Liver (tissue), 9 donors: Measurements from ENCODE around the gene HIPK2. TPM values are rescaled to one million over a fixed set of nuclear protein-coding genes. Genes with fewer than 3 reads are reported as not detected.
A peak's percentile ranks its signal among the peaks of the same experiment; 100 is the strongest.

Experiments used
- DNase-seq: peaks from one replicate; pipeline ENCODE4 v3.0.0-alpha.2; 2017; ENCODE audit warnings: low spot score
- H3K27ac ChIP-seq, 2 donors: one replicate each; pipeline ENCODE4 v1.7.0; 2013; ENCODE audit warnings: inconsistent platforms in 2 of 2, low read length in 2 of 2, control low read depth in 1 of 2, low read depth in 1 of 2, mild to moderate bottlenecking in 1 of 2
- H3K27me3 ChIP-seq, 4 donors: one replicate each; pipeline versions ENCODE4 v1.6.1 to v1.7.0; 2013; ENCODE audit warnings: low read length in 3 of 4, inconsistent platforms in 1 of 4, mild to moderate bottlenecking in 1 of 4, moderate library complexity in 1 of 4; ENCODE audit not compliant: control insufficient read depth in 4 of 4, insufficient read depth in 4 of 4
- H3K36me3 ChIP-seq, 4 donors: one replicate each; pipeline versions ENCODE4 v1.6.1 to v1.7.0; 2013; ENCODE audit warnings: low read length in 3 of 4, mild to moderate bottlenecking in 3 of 4, low read depth in 1 of 4, moderate library complexity in 1 of 4; ENCODE audit not compliant: control insufficient read depth in 4 of 4, insufficient read depth in 3 of 4
- H3K4me1 ChIP-seq, 4 donors: one replicate each; pipeline versions ENCODE4 v1.6.1 to v1.7.0; 2013; ENCODE audit warnings: low read length in 3 of 4, mild to moderate bottlenecking in 3 of 4, moderate library complexity in 1 of 4; ENCODE audit not compliant: control insufficient read depth in 4 of 4, insufficient read depth in 4 of 4
- H3K4me3 ChIP-seq, 3 donors: one replicate each; pipeline versions ENCODE4 v1.6.1 to v1.7.0; 2013; ENCODE audit warnings: low read length in 3 of 3, control low read depth in 1 of 3, low read depth in 1 of 3, mild to moderate bottlenecking in 1 of 3
- H3K9ac ChIP-seq, 2 donors: one replicate each; pipeline ENCODE4 v1.7.0; 2013; ENCODE audit warnings: low read length in 2 of 2, mild to moderate bottlenecking in 2 of 2, moderate library complexity in 2 of 2, control low read depth in 1 of 2, low read depth in 1 of 2
- H3K9me3 ChIP-seq, 4 donors: one replicate each; pipeline versions ENCODE4 v1.6.1 to v1.7.0; 2013; ENCODE audit warnings: low read length in 3 of 4; ENCODE audit not compliant: control insufficient read depth in 4 of 4
- FOXA1 ChIP-seq: IDR thresholded peaks from 2 replicates; pipeline ENCODE4 v1.6.1; 2016; ENCODE audit warnings: antibody characterized with exemption
- FOXA2 ChIP-seq: IDR thresholded peaks from 2 replicates; pipeline ENCODE4 v1.6.1; 2016; ENCODE audit warnings: antibody characterized with exemption
- GABPA ChIP-seq, 2 donors: IDR thresholded peaks in 1 of 2; conservative IDR thresholded peaks in 1 of 2; 2 replicates each; pipeline ENCODE4 v1.6.1; 2016; ENCODE audit warnings: antibody characterized with exemption in 2 of 2, mild to moderate bottlenecking in 1 of 2, moderate library complexity in 1 of 2
- JUND ChIP-seq, 2 donors: IDR thresholded peaks; 2 replicates each; pipeline ENCODE4 v1.6.1; 2016; ENCODE audit warnings: antibody characterized with exemption in 2 of 2
- NR2F2 ChIP-seq: IDR thresholded peaks from 2 replicates; pipeline ENCODE4 v1.6.1; 2016; ENCODE audit warnings: antibody characterized with exemption
- RAD21 ChIP-seq, 2 donors: IDR thresholded peaks; 2 replicates each; pipeline ENCODE4 v1.6.1; 2016; ENCODE audit warnings: antibody characterized with exemption in 2 of 2, mild to moderate bottlenecking in 2 of 2
- RXRA ChIP-seq, 2 donors: IDR thresholded peaks; 2 replicates each; pipeline ENCODE4 v1.6.1; 2017 to 2018; ENCODE audit warnings: antibody characterized with exemption in 2 of 2, mild to moderate bottlenecking in 1 of 2
- SP1 ChIP-seq: IDR thresholded peaks from 2 replicates; pipeline ENCODE4 v1.6.1; 2018; ENCODE audit warnings: antibody characterized with exemption, mild to moderate bottlenecking
- YY1 ChIP-seq: IDR thresholded peaks from 2 replicates; pipeline ENCODE4 v1.6.1; 2016; ENCODE audit warnings: antibody characterized with exemption, mild to moderate bottlenecking
- whole genome bisulfite sequencing: extraction: QIAGEN DNeasy Blood & Tissue Kit; methylation state at CpG from one replicate; pipeline ENCODE4 v1.1.7; 2013; 5-methylcytosine and 5-hydroxymethylcytosine counted together
- polyA plus RNA-seq, 2 donors: library from polyadenylated mRNA; stranded (reverse) in 1 of 2; unstranded in 1 of 2; fragments of 200-250 nt in 1 of 2; fragments of >200 nt in 1 of 2; fragmentation: Nextera tagmentation in 1 of 2; extraction: Ambion mirVana in 1 of 2; gene quantifications; one replicate each; pipeline versions ENCODE4 v1.2.1 to v1.2.3, GENCODE V29; 2013 to 2015
- total RNA-seq, 2 donors: library from RNA; depleted of rRNA; stranded (reverse); fragments of >200 nt; gene quantifications; one replicate each; pipeline ENCODE4 v1.2.3, GENCODE V29; 2014
- TF ChIP-seq, protein P1 (sequence below): IDR thresholded peaks from 2 replicates; pipeline ENCODE4 v1.6.1; 2016; ENCODE audit warnings: antibody characterized with exemption, mild to moderate bottlenecking
- donor health status: healthy.
- donor health status: healthy.
- donor health status: healthy.
- donor health status: healthy.
- donor health status: healthy.

HIPK2 gene
- total and polyA plus RNA-seq, 4 donors = 13.1 to 48.8 (median 16.6) TPM

DNA sequence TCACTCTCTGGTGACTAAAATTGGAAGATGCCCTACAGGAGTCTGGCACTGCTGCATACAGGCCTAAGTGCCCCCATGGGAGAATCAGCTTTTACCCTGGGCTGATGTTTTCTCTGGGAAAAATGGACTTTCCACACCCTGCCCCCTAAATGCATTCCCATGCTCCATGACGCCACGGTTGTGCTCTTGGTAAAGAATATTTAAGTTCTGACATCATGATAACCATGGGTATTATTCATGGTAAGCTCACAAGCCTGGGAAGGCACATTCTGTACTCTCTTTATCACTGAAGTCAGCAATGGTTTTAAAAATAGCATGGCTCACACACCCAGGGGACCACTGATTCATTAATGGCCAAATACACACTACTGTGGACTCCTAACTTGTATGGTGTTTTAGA lies 43.4 kb downstream of the HIPK2 start:
- Histone ChIP-seq H3K9ac (no peak overlapping the region), H3K4me1 (peaks cover 13 to 74% (median 57%) of the 10 kb centered on the region in 4 donors), H3K9me3 (no peaks in the 10 kb centered on the region), H3K4me3 (no peak overlapping the region), H3K27ac (peak overlapping the region; percentile 6 to 53), H3K27me3 (no peaks in the 10 kb centered on the region), H3K36me3 (no peaks in the 10 kb centered on the region)
- whole genome bisulfite sequencing = 84% methylated on average over 2 of the region's 2 CpGs
- no peak for DNase-seq
- TF ChIP-seq RAD21 (IDR thresholded peaks at IDR 0.05) = no peak
- TF ChIP-seq GABPA (IDR thresholded peaks at IDR 0.05 in 1 of 2, conservative IDR thresholded peaks at IDR 0.05 in 1 of 2) = no peak
- peak; percentile 31 for TF ChIP-seq SP1

DNA sequence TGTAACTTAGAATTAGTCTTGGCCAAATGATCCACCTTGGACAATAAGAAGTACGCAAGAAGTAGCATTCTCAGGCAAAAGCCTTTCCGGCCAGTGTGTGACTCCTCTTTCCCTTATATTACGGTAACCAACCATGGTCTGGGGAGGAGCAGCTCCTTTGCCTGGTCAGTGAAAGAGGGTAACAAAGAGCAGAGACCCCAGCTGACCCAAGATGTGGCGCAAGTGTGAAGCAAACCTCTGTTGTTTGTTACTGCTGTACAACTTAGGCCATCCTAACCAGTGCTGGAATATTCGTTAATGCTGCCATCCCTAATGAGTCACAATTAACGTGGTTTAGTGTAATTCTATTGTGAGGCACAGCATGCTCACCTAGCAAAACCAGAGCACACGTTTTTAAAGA lies 44.0 kb downstream of the HIPK2 start:
- Histone ChIP-seq H3K36me3 (no peaks in the 10 kb centered on the region), H3K9ac (no peak overlapping the region), H3K27ac (peak overlapping the region; percentile 53 to 66), H3K27me3 (no peaks in the 10 kb centered on the region), H3K9me3 (no peaks in the 10 kb centered on the region), H3K4me3 (no peak overlapping the region), H3K4me1 (peaks cover 9 to 67% (median 52%) of the 10 kb centered on the region in 4 donors)
- TF ChIP-seq YY1 = no peak
- peak in 1 of 2 donors; percentile 7 for TF ChIP-seq RXRA (IDR thresholded peaks at IDR 0.05)
- WGBS = 87% methylated on average over 7 of the region's 7 CpGs
- DNase-seq = no peak

DNA sequence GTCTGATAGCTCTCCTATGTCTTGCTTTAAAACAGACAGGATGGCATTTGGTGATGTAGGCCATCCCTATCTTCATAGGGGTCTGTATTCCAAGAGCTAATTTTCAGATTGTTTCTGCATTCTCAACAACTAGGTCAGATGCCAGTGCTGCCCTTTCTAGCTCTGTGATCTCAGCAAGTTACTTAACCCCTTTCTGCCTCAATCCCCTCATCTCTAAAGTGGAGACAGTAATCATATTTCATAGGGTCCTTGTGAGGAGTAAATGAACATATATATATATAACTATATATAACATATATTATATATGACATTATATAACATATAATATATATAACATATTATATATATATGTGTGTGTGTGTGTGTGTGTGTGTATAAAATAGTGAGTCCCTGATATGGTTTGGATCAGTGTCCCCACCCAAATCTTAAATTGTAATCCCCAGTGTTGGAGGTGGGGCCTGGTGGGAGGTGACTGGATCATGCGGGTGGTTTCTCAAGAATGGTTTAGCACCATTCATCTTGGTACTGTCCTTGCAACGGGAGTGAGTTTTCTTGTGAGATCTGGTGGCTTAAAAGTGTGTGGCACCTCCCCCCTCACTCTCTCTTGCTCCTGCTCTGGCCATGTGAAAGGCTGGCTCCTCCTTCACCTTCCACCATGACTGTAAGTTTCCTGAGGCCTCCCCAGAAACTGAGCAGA lies 45.2 kb downstream of the HIPK2 start:
- 94% methylated on average over 2 of the region's 2 CpGs for WGBS
- Histone ChIP-seq H3K4me3 (peak overlapping the region in 1 of 3 donors; percentile 37), H3K9me3 (no peaks in the 10 kb centered on the region), H3K36me3 (no peaks in the 10 kb centered on the region), H3K27me3 (no peaks in the 10 kb centered on the region), H3K4me1 (peaks cover 7 to 62% (median 45%) of the 10 kb centered on the region in 4 donors), H3K9ac (no peak overlapping the region), H3K27ac (peak overlapping the region; percentile 73 to 88)
- TF ChIP-seq FOXA1 (no peak), FOXA2 (peak; percentile 2), JUND (IDR thresholded peaks at IDR 0.05) (peak in 1 of 2 donors; percentile 6), SP1 (peak; percentile 43), NR2F2 (peak; percentile 25)
- TF ChIP-seq, protein P1, sequence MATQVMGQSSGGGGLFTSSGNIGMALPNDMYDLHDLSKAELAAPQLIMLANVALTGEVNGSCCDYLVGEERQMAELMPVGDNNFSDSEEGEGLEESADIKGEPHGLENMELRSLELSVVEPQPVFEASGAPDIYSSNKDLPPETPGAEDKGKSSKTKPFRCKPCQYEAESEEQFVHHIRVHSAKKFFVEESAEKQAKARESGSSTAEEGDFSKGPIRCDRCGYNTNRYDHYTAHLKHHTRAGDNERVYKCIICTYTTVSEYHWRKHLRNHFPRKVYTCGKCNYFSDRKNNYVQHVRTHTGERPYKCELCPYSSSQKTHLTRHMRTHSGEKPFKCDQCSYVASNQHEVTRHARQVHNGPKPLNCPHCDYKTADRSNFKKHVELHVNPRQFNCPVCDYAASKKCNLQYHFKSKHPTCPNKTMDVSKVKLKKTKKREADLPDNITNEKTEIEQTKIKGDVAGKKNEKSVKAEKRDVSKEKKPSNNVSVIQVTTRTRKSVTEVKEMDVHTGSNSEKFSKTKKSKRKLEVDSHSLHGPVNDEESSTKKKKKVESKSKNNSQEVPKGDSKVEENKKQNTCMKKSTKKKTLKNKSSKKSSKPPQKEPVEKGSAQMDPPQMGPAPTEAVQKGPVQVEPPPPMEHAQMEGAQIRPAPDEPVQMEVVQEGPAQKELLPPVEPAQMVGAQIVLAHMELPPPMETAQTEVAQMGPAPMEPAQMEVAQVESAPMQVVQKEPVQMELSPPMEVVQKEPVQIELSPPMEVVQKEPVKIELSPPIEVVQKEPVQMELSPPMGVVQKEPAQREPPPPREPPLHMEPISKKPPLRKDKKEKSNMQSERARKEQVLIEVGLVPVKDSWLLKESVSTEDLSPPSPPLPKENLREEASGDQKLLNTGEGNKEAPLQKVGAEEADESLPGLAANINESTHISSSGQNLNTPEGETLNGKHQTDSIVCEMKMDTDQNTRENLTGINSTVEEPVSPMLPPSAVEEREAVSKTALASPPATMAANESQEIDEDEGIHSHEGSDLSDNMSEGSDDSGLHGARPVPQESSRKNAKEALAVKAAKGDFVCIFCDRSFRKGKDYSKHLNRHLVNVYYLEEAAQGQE = peak; percentile 3
- no peak for DNase-seq
